ENCODE results near the gene COL27A1. TPM values are rescaled to one million over a fixed set of nuclear protein-coding genes. Genes with fewer than 3 reads are reported as not detected.
"Not testable (repeated sequence)": the region's sequence is repeated elsewhere in the genome, so short reads cannot be mapped to it uniquely, and the experiment has no call there.

Gene COL27A1
- polyA plus RNA-seq, 1 donor (not counting 4 experiments of a cell fraction or from before 2014, with no cell fraction given), result 14.0 TPM

DNA sequence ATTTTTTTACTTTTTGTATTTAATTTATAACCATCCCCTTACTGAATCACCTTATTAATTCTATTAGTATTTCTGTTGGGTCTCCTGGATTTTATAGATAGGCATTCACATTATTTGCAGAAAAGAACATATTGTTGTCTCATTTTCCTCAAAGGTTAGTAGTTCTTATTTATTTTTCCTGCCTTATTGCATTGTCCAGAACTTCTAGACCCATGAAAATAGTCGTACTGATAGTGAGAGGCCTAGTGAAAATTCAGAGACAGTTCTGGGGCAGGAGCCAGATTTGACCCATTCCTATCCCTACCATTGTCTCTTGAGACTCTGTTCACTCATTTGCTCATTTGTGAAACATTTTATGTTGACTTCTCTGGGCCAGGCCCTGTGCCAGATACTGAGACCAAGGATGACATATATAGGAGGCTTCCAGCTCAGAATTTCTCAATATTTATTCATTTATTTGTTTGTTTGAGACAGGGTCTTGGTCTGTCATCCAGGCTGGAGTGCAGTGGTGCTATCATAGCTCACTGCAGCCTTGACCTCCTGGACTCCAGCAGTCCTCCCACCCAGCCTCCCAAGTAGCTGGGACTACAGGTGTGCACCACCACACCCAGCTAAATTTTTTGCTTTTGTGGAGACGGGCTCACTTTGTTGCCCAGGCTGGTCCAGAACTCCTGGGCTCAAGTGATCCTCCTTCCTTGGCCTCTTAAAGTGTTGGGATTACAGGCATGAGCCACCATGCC, 34.7 kb downstream of the COL27A1 start:
- no peak overlapping the region for H3K4me3 ChIP-seq (ENCODE audit: control insufficient read depth in 2 of 3, extremely low read depth in 1 of 3, insufficient read depth in 2 of 3, low read depth in 1 of 3, low read length in 3 of 3)
- FAIRE-seq, result no peak
- dilution Hi-C loops (cut with MboI; ENCODE audit: extremely low pct_ligation_motif_present, low sequenced_read_pairs), result no loop called here
- no peaks in the 10 kb centered on the region for H3K27me3 ChIP-seq (ENCODE audit: control insufficient read depth, extremely low read depth, insufficient read depth, low read length)
- H3K9me1 ChIP-seq (ENCODE audit: control insufficient read depth, extremely low read depth, insufficient read depth, low read length), result no peaks in the 10 kb centered on the region
- H3K4me2 ChIP-seq (ENCODE audit: control insufficient read depth, extremely low read depth, insufficient read depth, low read depth, low read length), result no peak overlapping the region
- no peaks in the 10 kb centered on the region for H4K20me1 ChIP-seq (ENCODE audit: control insufficient read depth, extremely low read depth, insufficient read depth, low read length)
- no peaks in the 10 kb centered on the region for H3K9me3 ChIP-seq (ENCODE audit: control insufficient read depth, low read depth, low read length)
- H3K79me2 ChIP-seq (ENCODE audit: control insufficient read depth, insufficient read depth, low read length), result no peaks in the 10 kb centered on the region
- peaks cover 13 to 19% of the 10 kb centered on the region in 2 experiments for H3K36me3 ChIP-seq (ENCODE audit: control insufficient read depth in 2 of 2, extremely low read depth in 1 of 2, insufficient read depth in 2 of 2, low read length in 2 of 2)
- H3K9ac ChIP-seq (ENCODE audit: control insufficient read depth, extremely low read depth, insufficient read depth, low read length), result no peak overlapping the region
- H2AFZ ChIP-seq (ENCODE audit: control insufficient read depth, low read length), result no peak overlapping the region
- TF ChIP-seq EZH2 (IDR thresholded peaks at IDR 0.05; ENCODE audit: low read length), result no peak
- TF ChIP-seq, protein P1, sequence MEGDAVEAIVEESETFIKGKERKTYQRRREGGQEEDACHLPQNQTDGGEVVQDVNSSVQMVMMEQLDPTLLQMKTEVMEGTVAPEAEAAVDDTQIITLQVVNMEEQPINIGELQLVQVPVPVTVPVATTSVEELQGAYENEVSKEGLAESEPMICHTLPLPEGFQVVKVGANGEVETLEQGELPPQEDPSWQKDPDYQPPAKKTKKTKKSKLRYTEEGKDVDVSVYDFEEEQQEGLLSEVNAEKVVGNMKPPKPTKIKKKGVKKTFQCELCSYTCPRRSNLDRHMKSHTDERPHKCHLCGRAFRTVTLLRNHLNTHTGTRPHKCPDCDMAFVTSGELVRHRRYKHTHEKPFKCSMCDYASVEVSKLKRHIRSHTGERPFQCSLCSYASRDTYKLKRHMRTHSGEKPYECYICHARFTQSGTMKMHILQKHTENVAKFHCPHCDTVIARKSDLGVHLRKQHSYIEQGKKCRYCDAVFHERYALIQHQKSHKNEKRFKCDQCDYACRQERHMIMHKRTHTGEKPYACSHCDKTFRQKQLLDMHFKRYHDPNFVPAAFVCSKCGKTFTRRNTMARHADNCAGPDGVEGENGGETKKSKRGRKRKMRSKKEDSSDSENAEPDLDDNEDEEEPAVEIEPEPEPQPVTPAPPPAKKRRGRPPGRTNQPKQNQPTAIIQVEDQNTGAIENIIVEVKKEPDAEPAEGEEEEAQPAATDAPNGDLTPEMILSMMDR (optimal IDR thresholded peaks at IDR 0.05 in 1 of 3, IDR thresholded peaks at IDR 0.05 in 1 of 3, conservative IDR thresholded peaks at IDR 0.05 in 1 of 3; ENCODE audit: extremely low read depth in 1 of 3, insufficient read depth in 2 of 3, low read length in 3 of 3), result no peak
- no peaks in the 10 kb centered on the region for H3K4me1 ChIP-seq (ENCODE audit: control insufficient read depth, extremely low read depth, insufficient read depth, low read length)
- no peak overlapping the region for H3K27ac ChIP-seq (ENCODE audit: control insufficient read depth, insufficient read depth, low read length)
- no peak for DNase-seq (ENCODE audit: low read depth, low spot score)

DNA sequence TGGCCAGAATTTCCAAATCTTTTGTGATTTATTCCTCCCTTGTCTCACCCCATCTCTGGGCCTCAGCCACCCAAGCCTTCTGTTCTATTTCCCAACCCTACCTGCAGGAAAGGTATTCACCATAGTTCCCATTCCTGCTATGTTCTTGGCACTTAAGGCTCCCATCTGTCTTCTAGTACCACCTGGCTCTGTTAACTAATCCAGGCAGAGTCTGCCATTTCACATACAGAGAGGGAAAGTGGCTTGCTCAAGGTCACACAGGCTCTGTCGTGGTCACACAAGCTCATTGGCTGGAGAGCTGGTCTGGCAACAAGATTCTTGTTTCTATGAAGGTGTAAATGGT, 35.2 kb downstream of the COL27A1 start:
- no peak overlapping the region for H2AFZ ChIP-seq (ENCODE audit: control insufficient read depth, low read length)
- dilution Hi-C loops (cut with MboI; ENCODE audit: extremely low pct_ligation_motif_present, low sequenced_read_pairs), result no loop called here
- no peak overlapping the region for H3K4me2 ChIP-seq (ENCODE audit: control insufficient read depth, extremely low read depth, insufficient read depth, low read depth, low read length)
- TF ChIP-seq, protein P1 (optimal IDR thresholded peaks at IDR 0.05 in 1 of 3, IDR thresholded peaks at IDR 0.05 in 1 of 3, conservative IDR thresholded peaks at IDR 0.05 in 1 of 3; ENCODE audit: extremely low read depth in 1 of 3, insufficient read depth in 2 of 3, low read length in 3 of 3), result no peak
- no peak for TF ChIP-seq EZH2 (IDR thresholded peaks at IDR 0.05; ENCODE audit: low read length)
- DNase-seq (ENCODE audit: low read depth, low spot score) (no peak), FAIRE-seq (no peak)
- H4K20me1 ChIP-seq (ENCODE audit: control insufficient read depth, extremely low read depth, insufficient read depth, low read length), result no peaks in the 10 kb centered on the region
- no peaks in the 10 kb centered on the region for H3K4me1 ChIP-seq (ENCODE audit: control insufficient read depth, extremely low read depth, insufficient read depth, low read length)
- peaks cover 12 to 23% of the 10 kb centered on the region in 2 experiments for H3K36me3 ChIP-seq (ENCODE audit: control insufficient read depth in 2 of 2, extremely low read depth in 1 of 2, insufficient read depth in 2 of 2, low read length in 2 of 2)
- no peaks in the 10 kb centered on the region for H3K9me3 ChIP-seq (ENCODE audit: control insufficient read depth, low read depth, low read length)
- no peak overlapping the region for H3K27ac ChIP-seq (ENCODE audit: control insufficient read depth, insufficient read depth, low read length)
- H3K9me1 ChIP-seq (ENCODE audit: control insufficient read depth, extremely low read depth, insufficient read depth, low read length), result no peaks in the 10 kb centered on the region
- H3K79me2 ChIP-seq (ENCODE audit: control insufficient read depth, insufficient read depth, low read length), result no peaks in the 10 kb centered on the region
- no peak overlapping the region for H3K4me3 ChIP-seq (ENCODE audit: control insufficient read depth in 2 of 3, extremely low read depth in 1 of 3, insufficient read depth in 2 of 3, low read depth in 1 of 3, low read length in 3 of 3)
- no peak overlapping the region for H3K9ac ChIP-seq (ENCODE audit: control insufficient read depth, extremely low read depth, insufficient read depth, low read length)
- no peaks in the 10 kb centered on the region for H3K27me3 ChIP-seq (ENCODE audit: control insufficient read depth, extremely low read depth, insufficient read depth, low read length)

DNA sequence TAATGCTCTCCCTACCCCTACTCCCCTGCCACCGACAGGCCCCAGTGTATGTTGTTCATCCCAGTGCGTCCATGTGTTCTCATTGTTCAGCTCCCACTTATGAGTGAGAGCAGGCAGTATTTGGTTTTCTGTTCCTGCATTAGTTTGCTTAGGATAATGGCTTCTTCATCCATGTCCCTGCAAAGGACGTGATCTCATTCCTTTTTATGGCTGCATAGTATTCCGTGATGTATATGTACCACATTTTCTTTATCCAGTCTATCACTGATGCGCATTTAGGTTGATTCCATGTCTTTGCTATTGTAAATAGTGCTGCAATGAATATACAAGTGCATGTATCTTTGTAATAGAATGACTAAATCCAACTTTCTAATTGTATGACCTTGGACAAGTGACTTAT, 36.1 kb downstream of the COL27A1 start:
- H3K9ac ChIP-seq (ENCODE audit: control insufficient read depth, extremely low read depth, insufficient read depth, low read length); H2AFZ ChIP-seq (ENCODE audit: control insufficient read depth, low read length); H3K4me3 ChIP-seq (ENCODE audit: control insufficient read depth in 2 of 3, extremely low read depth in 1 of 3, insufficient read depth in 2 of 3, low read depth in 1 of 3, low read length in 3 of 3); H4K20me1 ChIP-seq (ENCODE audit: control insufficient read depth, extremely low read depth, insufficient read depth, low read length); FAIRE-seq; DNase-seq (ENCODE audit: low read depth, low spot score); H3K79me2 ChIP-seq (ENCODE audit: control insufficient read depth, insufficient read depth, low read length); H3K9me1 ChIP-seq (ENCODE audit: control insufficient read depth, extremely low read depth, insufficient read depth, low read length); dilution Hi-C loops (cut with MboI; ENCODE audit: extremely low pct_ligation_motif_present, low sequenced_read_pairs); H3K27me3 ChIP-seq (ENCODE audit: control insufficient read depth, extremely low read depth, insufficient read depth, low read length); H3K9me3 ChIP-seq (ENCODE audit: control insufficient read depth, low read depth, low read length); H3K4me2 ChIP-seq (ENCODE audit: control insufficient read depth, extremely low read depth, insufficient read depth, low read depth, low read length); H3K4me1 ChIP-seq (ENCODE audit: control insufficient read depth, extremely low read depth, insufficient read depth, low read length); H3K27ac ChIP-seq (ENCODE audit: control insufficient read depth, insufficient read depth, low read length): not testable (repeated sequence)
- H3K36me3 ChIP-seq (ENCODE audit: control insufficient read depth in 2 of 2, extremely low read depth in 1 of 2, insufficient read depth in 2 of 2, low read length in 2 of 2), result peaks cover 10 to 30% of the 10 kb centered on the region in 2 experiments

Measured in keratinocyte (primary cell).